ENCODE results near the gene CA9.

- TF ChIP-seq POLR2A (IDR thresholded peaks at IDR 0.05) (peak; percentile 24), CTCF (IDR thresholded peaks at IDR 0.05) (peak; percentile 48 to 79 (median 62)), POLR2AphosphoS5 (IDR thresholded peaks at IDR 0.05) (peak; percentile 39 to 71 (median 57))
These were observed 56.2 kb downstream of the CA9 start for GRCh38 chr9:35729700-35730485.

All from transverse colon (tissue), 4 donors.